ENCODE data around the gene AOC1. TPM values are rescaled to one million over a fixed set of nuclear protein-coding genes. Genes with fewer than 3 reads are reported as not detected.
"Not testable (repeated sequence)": the region's sequence is repeated elsewhere in the genome, so short reads cannot be mapped to it uniquely, and the experiment has no call there.

AOC1 gene
- total RNA-seq, 5 donors from 2014 or later (not counting 1 experiment from before 2014, with no cell fraction given): 0.15 to 0.28 TPM; not detected in 3

- peaks cover 41 to 70% of the 10 kb centered on the region in 2 donors for H3K27me3 Mint-ChIP-seq
- CTCF ChIA-PET: not testable (repeated sequence)
Measured at GRCh38 chr7:150807616-150808438, 44.5 kb upstream of the AOC1 start.

GRCh38 chr7:150814328-150815001 is 37.9 kb upstream of the AOC1 start:
- ATAC-seq (replicated peaks in 1 of 4): no peak
- no peak overlapping the region for H3K27ac Mint-ChIP-seq
- peaks cover 6% of the 10 kb centered on the region for H3K9me3 ChIP-seq

More at GRCh38 chr7:150807616-150808438, 44.5 kb upstream of the AOC1 start:
- H3K4me3 Mint-ChIP-seq; H3K36me3 ChIP-seq (ENCODE audit: control insufficient read depth in 2 of 2, extremely low read depth in 1 of 2, insufficient read depth in 1 of 2, low read length in 1 of 2); ATAC-seq (replicated peaks in 1 of 4); H3K27ac ChIP-seq (ENCODE audit: low read length); H3K4me1 Mint-ChIP-seq; H3K36me3 Mint-ChIP-seq; H3K9me3 ChIP-seq; H3K4me1 ChIP-seq (ENCODE audit: control insufficient read depth in 1 of 2, extremely low read depth in 1 of 2, insufficient read depth in 2 of 2, low read length in 2 of 2); H3K4me3 ChIP-seq (ENCODE audit: control insufficient read depth in 1 of 2, extremely low read depth in 1 of 2, low read length in 1 of 2); DNase-seq; POLR2A ChIA-PET; H3K27ac Mint-ChIP-seq: not testable (repeated sequence)
- peaks cover 0 to 17% (median 12%) of the 10 kb centered on the region in 3 donors for H3K9me3 Mint-ChIP-seq
- WGBS (ENCODE audit: insufficient coverage): 86% methylated on average over 8 of the region's 13 CpGs
- H3K27me3 ChIP-seq (replicated peaks in 1 of 2; ENCODE audit: control insufficient read depth in 2 of 2, extremely low read depth in 1 of 2, insufficient read depth in 2 of 2, low read length in 1 of 2): peaks cover 0 to 34% of the 10 kb centered on the region in 2 experiments

GRCh38 chr7:150818971-150819370 is 33.3 kb upstream of the AOC1 start:
- H3K27me3 ChIP-seq (replicated peaks in 1 of 2; ENCODE audit: control insufficient read depth in 2 of 2, extremely low read depth in 1 of 2, insufficient read depth in 2 of 2, low read length in 1 of 2): peaks cover 0 to 18% of the 10 kb centered on the region in 2 experiments
- POLR2A ChIA-PET: no interaction called here
- H3K27ac ChIP-seq (ENCODE audit: low read length): no peak overlapping the region
- DNase-seq (no peak), ATAC-seq (replicated peaks in 1 of 4) (no peak)
- CTCF ChIA-PET: no interaction called here
- WGBS (ENCODE audit: insufficient coverage): 42% methylated on average over 2 of the region's 2 CpGs
- Mint-ChIP-seq H3K4me1 (no peaks in the 10 kb centered on the region), H3K27me3 (peaks cover 17 to 38% of the 10 kb centered on the region in 2 donors), H3K36me3 (peaks cover 5% of the 10 kb centered on the region), H3K9me3 (peaks cover 11 to 17% (median 14%) of the 10 kb centered on the region in 3 donors), H3K27ac (no peak overlapping the region), H3K4me3 (no peak overlapping the region)
- peaks cover 8% of the 10 kb centered on the region for H3K9me3 ChIP-seq
- no peak overlapping the region for H3K4me3 ChIP-seq (ENCODE audit: control insufficient read depth in 1 of 2, extremely low read depth in 1 of 2, low read length in 1 of 2)
- no peaks in the 10 kb centered on the region for H3K4me1 ChIP-seq (ENCODE audit: control insufficient read depth in 1 of 2, extremely low read depth in 1 of 2, insufficient read depth in 2 of 2, low read length in 2 of 2)
- H3K36me3 ChIP-seq (ENCODE audit: control insufficient read depth in 2 of 2, extremely low read depth in 1 of 2, insufficient read depth in 1 of 2, low read length in 1 of 2): no peaks in the 10 kb centered on the region

More at GRCh38 chr7:150814328-150815001, 37.9 kb upstream of the AOC1 start:
- H3K27me3 ChIP-seq (replicated peaks in 1 of 2; ENCODE audit: control insufficient read depth in 2 of 2, extremely low read depth in 1 of 2, insufficient read depth in 2 of 2, low read length in 1 of 2): peaks cover 0 to 11% of the 10 kb centered on the region in 2 experiments
- no peaks in the 10 kb centered on the region for H3K4me1 ChIP-seq (ENCODE audit: control insufficient read depth in 1 of 2, extremely low read depth in 1 of 2, insufficient read depth in 2 of 2, low read length in 2 of 2)
- H3K4me3 Mint-ChIP-seq: no peak overlapping the region
- ChIA-PET POLR2A (interaction anchor here in 1 of 2 donors (0.7 kb wide), 1 partner anchor 671 kb away, joined by 3 read pairs; no protein-coding TSS in a partner anchor), CTCF (interaction anchor here in 1 of 2 donors (0.9 kb wide), 1 partner anchor 410 kb away, joined by 3 read pairs; no protein-coding TSS in a partner anchor)
- no peak overlapping the region for H3K4me3 ChIP-seq (ENCODE audit: control insufficient read depth in 1 of 2, extremely low read depth in 1 of 2, low read length in 1 of 2)
- H3K36me3 Mint-ChIP-seq: peaks cover 5% of the 10 kb centered on the region
- H3K9me3 Mint-ChIP-seq: peaks cover 7 to 11% (median 9%) of the 10 kb centered on the region in 3 donors
- H3K27ac ChIP-seq (ENCODE audit: low read length): no peak overlapping the region
- peaks cover 51 to 59% of the 10 kb centered on the region in 2 donors for H3K27me3 Mint-ChIP-seq
- H3K4me1 Mint-ChIP-seq: no peaks in the 10 kb centered on the region
- H3K36me3 ChIP-seq (ENCODE audit: control insufficient read depth in 2 of 2, extremely low read depth in 1 of 2, insufficient read depth in 1 of 2, low read length in 1 of 2): no peaks in the 10 kb centered on the region
- WGBS (ENCODE audit: insufficient coverage): 71% methylated on average over 4 of the region's 7 CpGs
- no peak for DNase-seq

- H3K4me1 Mint-ChIP-seq: no peaks in the 10 kb centered on the region
- DNase-seq (no peak), ATAC-seq (replicated peaks in 1 of 4) (no peak)
- POLR2A ChIA-PET: no interaction called here
- H3K36me3 Mint-ChIP-seq: peaks cover 5% of the 10 kb centered on the region
- Histone ChIP-seq H3K36me3 (ENCODE audit: control insufficient read depth in 2 of 2, extremely low read depth in 1 of 2, insufficient read depth in 1 of 2, low read length in 1 of 2) (no peaks in the 10 kb centered on the region), H3K4me1 (ENCODE audit: control insufficient read depth in 1 of 2, extremely low read depth in 1 of 2, insufficient read depth in 2 of 2, low read length in 2 of 2) (no peaks in the 10 kb centered on the region), H3K9me3 (peaks cover 8% of the 10 kb centered on the region), H3K4me3 (ENCODE audit: control insufficient read depth in 1 of 2, extremely low read depth in 1 of 2, low read length in 1 of 2) (no peak overlapping the region), H3K27ac (ENCODE audit: low read length) (no peak overlapping the region), H3K27me3 (replicated peaks in 1 of 2; ENCODE audit: control insufficient read depth in 2 of 2, extremely low read depth in 1 of 2, insufficient read depth in 2 of 2, low read length in 1 of 2) (peaks cover 0 to 11% of the 10 kb centered on the region in 2 experiments)
- H3K27ac Mint-ChIP-seq: no peak overlapping the region
- H3K4me3 Mint-ChIP-seq: no peak overlapping the region
- peaks cover 13 to 38% of the 10 kb centered on the region in 2 donors for H3K27me3 Mint-ChIP-seq
- 78% methylated on average over 4 of the region's 5 CpGs for WGBS (ENCODE audit: insufficient coverage)
- CTCF ChIA-PET: no interaction called here
- peaks cover 11 to 17% (median 14%) of the 10 kb centered on the region in 3 donors for H3K9me3 Mint-ChIP-seq
Measured at GRCh38 chr7:150820148-150820547, 32.2 kb upstream of the AOC1 start.

- H3K27ac ChIP-seq (ENCODE audit: low read length): no peak overlapping the region
- peaks cover 8% of the 10 kb centered on the region for H3K9me3 ChIP-seq
- ChIA-PET POLR2A (no interaction called here), CTCF (no interaction called here)
- no peaks in the 10 kb centered on the region for H3K36me3 ChIP-seq (ENCODE audit: control insufficient read depth in 2 of 2, extremely low read depth in 1 of 2, insufficient read depth in 1 of 2, low read length in 1 of 2)
- Mint-ChIP-seq H3K4me3 (no peak overlapping the region), H3K9me3 (peaks cover 9 to 14% (median 12%) of the 10 kb centered on the region in 3 donors), H3K36me3 (peaks cover 4% of the 10 kb centered on the region), H3K27me3 (peaks cover 11 to 37% of the 10 kb centered on the region in 2 donors), H3K27ac (no peak overlapping the region), H3K4me1 (no peaks in the 10 kb centered on the region)
- peaks cover 0 to 11% of the 10 kb centered on the region in 2 experiments for H3K27me3 ChIP-seq (replicated peaks in 1 of 2; ENCODE audit: control insufficient read depth in 2 of 2, extremely low read depth in 1 of 2, insufficient read depth in 2 of 2, low read length in 1 of 2)
- no peak overlapping the region for H3K4me3 ChIP-seq (ENCODE audit: control insufficient read depth in 1 of 2, extremely low read depth in 1 of 2, low read length in 1 of 2)
- ATAC-seq (replicated peaks in 1 of 4) (no peak), DNase-seq (no peak)
- 86% methylated on average over 4 of the region's 7 CpGs for WGBS (ENCODE audit: insufficient coverage)
- no peaks in the 10 kb centered on the region for H3K4me1 ChIP-seq (ENCODE audit: control insufficient read depth in 1 of 2, extremely low read depth in 1 of 2, insufficient read depth in 2 of 2, low read length in 2 of 2)
Measured at GRCh38 chr7:150820578-150821198, 31.6 kb upstream of the AOC1 start.

DNA sequence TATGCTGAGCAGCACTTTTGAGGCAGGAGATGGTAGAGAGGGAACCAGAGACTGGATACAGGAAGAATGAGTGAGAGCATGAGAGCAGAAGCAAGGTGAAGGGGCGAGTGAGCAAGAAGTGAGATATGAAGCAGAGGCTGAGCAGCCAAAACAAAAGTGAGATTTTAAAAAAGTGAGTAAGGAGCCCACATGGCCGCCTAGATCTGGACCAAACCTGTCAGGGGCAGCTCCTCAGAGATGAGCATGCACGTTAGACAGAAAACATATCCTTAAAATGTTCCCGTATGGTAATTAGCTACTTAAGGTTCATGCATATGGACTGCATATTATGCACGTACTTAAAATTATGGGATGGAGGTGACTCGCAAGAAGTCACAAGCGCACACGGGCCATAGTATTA is 29.3 kb upstream of the AOC1 start:
- CTCF ChIA-PET: no interaction called here
- no peak for ATAC-seq (replicated peaks in 1 of 4)
- no peak overlapping the region for H3K27ac ChIP-seq (ENCODE audit: low read length)
- POLR2A ChIA-PET: no interaction called here
- Mint-ChIP-seq H3K4me3 (no peak overlapping the region), H3K36me3 (no peaks in the 10 kb centered on the region), H3K9me3 (peaks cover 0 to 8% (median 7%) of the 10 kb centered on the region in 3 donors), H3K4me1 (no peaks in the 10 kb centered on the region), H3K27ac (no peak overlapping the region), H3K27me3 (peaks cover 1 to 24% of the 10 kb centered on the region in 2 donors)
- H3K4me3 ChIP-seq (ENCODE audit: control insufficient read depth in 1 of 2, extremely low read depth in 1 of 2, low read length in 1 of 2): no peak overlapping the region
- H3K9me3 ChIP-seq: peaks cover 2% of the 10 kb centered on the region
- DNase-seq: no peak
- H3K36me3 ChIP-seq (ENCODE audit: control insufficient read depth in 2 of 2, extremely low read depth in 1 of 2, insufficient read depth in 1 of 2, low read length in 1 of 2): no peaks in the 10 kb centered on the region
- 70% methylated on average over 4 of the region's 8 CpGs for WGBS (ENCODE audit: insufficient coverage)
- H3K4me1 ChIP-seq (ENCODE audit: control insufficient read depth in 1 of 2, extremely low read depth in 1 of 2, insufficient read depth in 2 of 2, low read length in 2 of 2): no peaks in the 10 kb centered on the region
- peaks cover 0 to 11% of the 10 kb centered on the region in 2 experiments for H3K27me3 ChIP-seq (replicated peaks in 1 of 2; ENCODE audit: control insufficient read depth in 2 of 2, extremely low read depth in 1 of 2, insufficient read depth in 2 of 2, low read length in 1 of 2)

Data from T-cell (primary cell).